ENCODE results near the gene RAB7A.

DNA sequence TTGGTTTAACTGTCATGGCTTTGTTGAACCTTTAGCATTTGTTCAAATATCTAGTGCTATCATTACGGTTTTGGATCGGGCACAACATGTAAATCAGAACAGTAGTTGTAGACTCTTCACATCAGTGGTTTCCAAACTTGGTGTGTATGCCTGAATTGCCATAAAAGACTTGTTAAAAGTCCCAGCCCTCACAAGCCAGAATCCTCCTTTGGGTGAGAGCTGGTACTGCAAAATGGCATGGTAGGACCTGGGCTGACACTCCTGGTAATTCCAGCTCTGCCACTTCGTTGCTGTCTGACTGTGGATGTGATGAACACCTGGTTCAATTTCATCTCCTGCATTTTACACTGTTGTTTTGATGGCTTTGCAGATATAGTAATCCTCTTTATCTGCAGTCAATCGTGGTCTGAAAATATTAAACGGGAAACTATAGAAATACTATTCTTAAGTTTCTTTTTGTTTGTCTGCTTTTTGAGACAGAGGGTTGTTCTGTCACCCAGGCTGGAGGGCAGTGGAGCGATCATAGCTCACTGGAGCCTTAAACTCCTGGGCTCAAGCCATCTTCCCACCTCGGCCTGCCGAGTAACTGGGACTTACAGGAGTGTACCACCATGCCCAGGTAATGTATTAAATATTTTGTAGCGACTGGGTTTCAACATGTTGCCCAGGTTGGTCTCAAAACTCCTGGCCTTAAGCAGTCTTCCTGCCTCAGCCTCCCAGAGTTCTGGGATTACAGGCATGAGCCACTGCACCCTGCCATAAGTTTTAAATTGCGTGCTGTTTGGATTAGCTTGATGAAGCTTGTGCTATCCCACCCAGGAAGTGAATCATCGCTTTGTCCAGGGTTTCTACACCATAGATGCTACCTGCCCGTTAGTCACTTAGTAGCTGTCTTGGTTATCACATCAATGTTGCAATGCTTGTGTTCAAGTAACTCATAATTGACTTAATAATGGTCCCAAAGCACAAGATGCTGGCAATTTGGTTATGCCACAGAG is 61.6 kb downstream of the RAB7A start:
- no peak for TF ChIP-seq EZH2 (IDR thresholded peaks at IDR 0.05; ENCODE audit: borderline replicate concordance)
- TF ChIP-seq, protein P1, sequence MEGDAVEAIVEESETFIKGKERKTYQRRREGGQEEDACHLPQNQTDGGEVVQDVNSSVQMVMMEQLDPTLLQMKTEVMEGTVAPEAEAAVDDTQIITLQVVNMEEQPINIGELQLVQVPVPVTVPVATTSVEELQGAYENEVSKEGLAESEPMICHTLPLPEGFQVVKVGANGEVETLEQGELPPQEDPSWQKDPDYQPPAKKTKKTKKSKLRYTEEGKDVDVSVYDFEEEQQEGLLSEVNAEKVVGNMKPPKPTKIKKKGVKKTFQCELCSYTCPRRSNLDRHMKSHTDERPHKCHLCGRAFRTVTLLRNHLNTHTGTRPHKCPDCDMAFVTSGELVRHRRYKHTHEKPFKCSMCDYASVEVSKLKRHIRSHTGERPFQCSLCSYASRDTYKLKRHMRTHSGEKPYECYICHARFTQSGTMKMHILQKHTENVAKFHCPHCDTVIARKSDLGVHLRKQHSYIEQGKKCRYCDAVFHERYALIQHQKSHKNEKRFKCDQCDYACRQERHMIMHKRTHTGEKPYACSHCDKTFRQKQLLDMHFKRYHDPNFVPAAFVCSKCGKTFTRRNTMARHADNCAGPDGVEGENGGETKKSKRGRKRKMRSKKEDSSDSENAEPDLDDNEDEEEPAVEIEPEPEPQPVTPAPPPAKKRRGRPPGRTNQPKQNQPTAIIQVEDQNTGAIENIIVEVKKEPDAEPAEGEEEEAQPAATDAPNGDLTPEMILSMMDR (IDR thresholded peaks at IDR 0.05; ENCODE audit: poor library complexity) = no peak
